ENCODE results near the gene TM4SF4.

The TM4SF4 gene

DNA sequence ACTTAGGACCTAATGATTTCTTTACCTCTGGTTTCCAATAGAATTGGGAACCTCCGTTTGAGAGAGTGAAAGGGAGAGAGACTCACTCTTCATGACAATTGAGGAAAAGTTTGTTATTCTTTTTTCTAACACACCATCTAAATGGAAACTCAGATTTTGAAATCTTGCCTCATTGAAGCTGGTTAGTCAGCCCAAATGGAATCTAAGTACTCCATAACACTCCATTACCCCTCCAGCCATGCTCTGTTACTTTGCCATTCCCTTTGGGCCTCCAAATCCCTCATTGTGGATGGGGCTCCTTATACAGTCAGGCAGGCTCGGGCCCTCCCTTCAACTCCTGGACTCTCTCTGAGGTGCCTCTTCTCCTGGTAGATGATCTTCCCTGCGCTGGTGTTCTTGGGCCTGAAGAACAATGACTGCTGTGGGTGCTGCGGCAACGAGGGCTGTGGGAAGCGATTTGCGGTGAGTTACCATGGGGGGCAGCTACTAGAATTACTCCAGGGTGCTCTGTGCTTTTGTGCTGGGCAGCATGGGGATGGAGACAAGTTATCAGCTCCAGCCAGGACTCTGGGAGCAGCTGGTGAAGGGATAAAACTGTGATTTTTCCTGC, 1.1 kb downstream of the TM4SF4 start:
- H3K4me1 ChIP-seq (ENCODE audit: control insufficient read depth, insufficient read depth, low read length) = no peaks in the 10 kb centered on the region

GRCh38 chr3:149476225-149476624, 1.7 kb downstream of the TM4SF4 start:
- Histone ChIP-seq H3K4me1 (ENCODE audit: control insufficient read depth, insufficient read depth, low read length) (no peaks in the 10 kb centered on the region), H3K27me3 (ENCODE audit: control insufficient read depth, insufficient read depth, low read length) (no peaks in the 10 kb centered on the region), H3K4me3 (ENCODE audit: low read length) (no peak overlapping the region), H3K9ac (ENCODE audit: low read length) (no peak overlapping the region), H3K36me3 (ENCODE audit: control insufficient read depth, insufficient read depth, low read length) (no peaks in the 10 kb centered on the region), H3K27ac (ENCODE audit: low read depth, low read length) (no peak overlapping the region)

More for the DNA sequence above, 1.1 kb downstream of the TM4SF4 start:
- Histone ChIP-seq H3K4me3 (ENCODE audit: low read length) (no peak overlapping the region), H3K36me3 (ENCODE audit: control insufficient read depth, insufficient read depth, low read length) (no peaks in the 10 kb centered on the region), H3K9ac (ENCODE audit: low read length) (no peak overlapping the region), H3K27me3 (ENCODE audit: control insufficient read depth, insufficient read depth, low read length) (no peaks in the 10 kb centered on the region), H3K27ac (ENCODE audit: low read depth, low read length) (no peak overlapping the region)

- no peak overlapping the region for H3K27ac ChIP-seq (ENCODE audit: low read depth, low read length)
- no peak overlapping the region for H3K9ac ChIP-seq (ENCODE audit: low read length)
- H3K4me3 ChIP-seq (ENCODE audit: low read length) = no peak overlapping the region
- no peaks in the 10 kb centered on the region for H3K4me1 ChIP-seq (ENCODE audit: control insufficient read depth, insufficient read depth, low read length)
- no peaks in the 10 kb centered on the region for H3K27me3 ChIP-seq (ENCODE audit: control insufficient read depth, insufficient read depth, low read length)
- no peaks in the 10 kb centered on the region for H3K36me3 ChIP-seq (ENCODE audit: control insufficient read depth, insufficient read depth, low read length)
These were observed 5.3 kb downstream of the TM4SF4 start for GRCh38 chr3:149479621-149480325.

DNA sequence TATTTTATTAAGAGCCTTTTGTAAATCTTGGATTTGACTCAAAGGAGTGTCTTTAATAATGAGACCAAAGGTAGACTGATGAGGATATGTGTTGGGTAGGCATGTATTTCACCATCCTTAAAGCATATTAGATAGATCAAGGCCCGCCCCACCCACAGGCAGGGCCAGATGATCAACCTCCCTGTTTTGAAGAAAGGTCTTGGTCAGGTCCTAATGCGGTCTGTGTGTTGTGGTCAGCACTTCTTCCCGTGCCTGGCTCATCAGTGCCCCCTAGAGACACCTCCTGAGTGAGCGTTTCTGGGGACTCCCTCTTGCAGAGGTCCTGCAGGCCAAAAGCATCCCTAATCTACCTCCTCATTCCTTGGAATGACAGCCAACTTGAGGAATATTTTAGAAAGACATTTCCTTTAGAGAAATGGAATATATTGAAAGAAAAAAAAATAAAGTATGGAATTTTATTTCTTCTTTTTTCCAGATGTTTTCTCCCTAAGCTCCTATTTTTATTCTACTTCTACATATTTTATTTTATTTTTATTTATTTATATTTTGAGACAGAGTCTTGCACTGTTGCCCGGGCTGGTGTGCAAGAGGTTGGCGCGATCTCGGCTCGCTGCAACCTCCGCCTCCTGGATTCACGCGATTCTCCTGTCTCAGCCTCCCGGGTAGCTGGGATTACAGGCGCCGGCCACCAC, 6.0 kb downstream of the TM4SF4 start:
- Histone ChIP-seq H3K36me3 (ENCODE audit: control insufficient read depth, insufficient read depth, low read length) (no peaks in the 10 kb centered on the region), H3K9ac (ENCODE audit: low read length) (no peak overlapping the region), H3K27ac (ENCODE audit: low read depth, low read length) (no peak overlapping the region), H3K4me3 (ENCODE audit: low read length) (no peak overlapping the region), H3K27me3 (ENCODE audit: control insufficient read depth, insufficient read depth, low read length) (no peaks in the 10 kb centered on the region), H3K4me1 (ENCODE audit: control insufficient read depth, insufficient read depth, low read length) (no peaks in the 10 kb centered on the region)

- H3K9ac ChIP-seq (ENCODE audit: low read length) = no peak overlapping the region
- no peaks in the 10 kb centered on the region for H3K4me1 ChIP-seq (ENCODE audit: control insufficient read depth, insufficient read depth, low read length)
- H3K4me3 ChIP-seq (ENCODE audit: low read length) = no peak overlapping the region
- H3K27ac ChIP-seq (ENCODE audit: low read depth, low read length) = no peak overlapping the region
- H3K36me3 ChIP-seq (ENCODE audit: control insufficient read depth, insufficient read depth, low read length) = no peaks in the 10 kb centered on the region
- no peaks in the 10 kb centered on the region for H3K27me3 ChIP-seq (ENCODE audit: control insufficient read depth, insufficient read depth, low read length)
These were observed 6.6 kb downstream of the TM4SF4 start for GRCh38 chr3:149481056-149481455.

DNA sequence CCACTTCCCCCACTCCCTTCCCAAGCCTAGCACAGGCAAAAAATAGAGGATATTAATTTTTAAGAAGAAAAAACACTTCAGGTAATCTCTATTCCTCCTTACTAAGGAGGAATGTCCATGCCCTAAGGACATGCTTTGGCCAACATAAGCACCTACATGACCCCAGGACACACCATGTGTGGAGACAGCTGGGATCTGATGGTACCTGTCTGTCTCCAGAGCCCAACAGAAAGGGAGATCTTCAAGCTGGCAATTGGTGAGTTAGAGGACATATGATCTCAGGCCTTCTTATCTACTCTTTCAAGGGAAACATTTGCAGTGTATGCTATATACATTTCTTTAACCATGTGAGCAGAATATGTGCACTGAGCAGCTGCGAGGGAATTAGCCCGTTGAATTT, 7.0 kb downstream of the TM4SF4 start:
- Histone ChIP-seq H3K9ac (ENCODE audit: low read length) (no peak overlapping the region), H3K4me1 (ENCODE audit: control insufficient read depth, insufficient read depth, low read length) (no peaks in the 10 kb centered on the region)

GRCh38 chr3:149486726-149487125, 12.2 kb downstream of the TM4SF4 start:
- Histone ChIP-seq H3K27ac (ENCODE audit: low read depth, low read length) (no peak overlapping the region), H3K36me3 (ENCODE audit: control insufficient read depth, insufficient read depth, low read length) (no peaks in the 10 kb centered on the region), H3K4me1 (ENCODE audit: control insufficient read depth, insufficient read depth, low read length) (no peaks in the 10 kb centered on the region), H3K27me3 (ENCODE audit: control insufficient read depth, insufficient read depth, low read length) (no peaks in the 10 kb centered on the region), H3K4me3 (ENCODE audit: low read length) (no peak overlapping the region), H3K9ac (ENCODE audit: low read length) (no peak overlapping the region)

More for the DNA sequence above, 7.0 kb downstream of the TM4SF4 start:
- Histone ChIP-seq H3K27ac (ENCODE audit: low read depth, low read length) (no peak overlapping the region), H3K4me3 (ENCODE audit: low read length) (no peak overlapping the region), H3K27me3 (ENCODE audit: control insufficient read depth, insufficient read depth, low read length) (no peaks in the 10 kb centered on the region), H3K36me3 (ENCODE audit: control insufficient read depth, insufficient read depth, low read length) (no peaks in the 10 kb centered on the region)

GRCh38 chr3:149487598-149488197, 13.2 kb downstream of the TM4SF4 start:
- H3K27me3 ChIP-seq (ENCODE audit: control insufficient read depth, insufficient read depth, low read length) = no peaks in the 10 kb centered on the region
- H3K9ac ChIP-seq (ENCODE audit: low read length) = no peak overlapping the region

GRCh38 chr3:149489060-149489690, 14.7 kb downstream of the TM4SF4 start:
- no peak overlapping the region for H3K9ac ChIP-seq (ENCODE audit: low read length)
- no peak overlapping the region for H3K27ac ChIP-seq (ENCODE audit: low read depth, low read length)
- no peaks in the 10 kb centered on the region for H3K36me3 ChIP-seq (ENCODE audit: control insufficient read depth, insufficient read depth, low read length)
- no peak overlapping the region for H3K4me3 ChIP-seq (ENCODE audit: low read length)
- H3K4me1 ChIP-seq (ENCODE audit: control insufficient read depth, insufficient read depth, low read length) = no peaks in the 10 kb centered on the region
- peaks cover 3% of the 10 kb centered on the region for H3K27me3 ChIP-seq (ENCODE audit: control insufficient read depth, insufficient read depth, low read length)

More at GRCh38 chr3:149487598-149488197, 13.2 kb downstream of the TM4SF4 start:
- no peaks in the 10 kb centered on the region for H3K36me3 ChIP-seq (ENCODE audit: control insufficient read depth, insufficient read depth, low read length)
- no peak overlapping the region for H3K4me3 ChIP-seq (ENCODE audit: low read length)
- no peaks in the 10 kb centered on the region for H3K4me1 ChIP-seq (ENCODE audit: control insufficient read depth, insufficient read depth, low read length)
- no peak overlapping the region for H3K27ac ChIP-seq (ENCODE audit: low read depth, low read length)

DNA sequence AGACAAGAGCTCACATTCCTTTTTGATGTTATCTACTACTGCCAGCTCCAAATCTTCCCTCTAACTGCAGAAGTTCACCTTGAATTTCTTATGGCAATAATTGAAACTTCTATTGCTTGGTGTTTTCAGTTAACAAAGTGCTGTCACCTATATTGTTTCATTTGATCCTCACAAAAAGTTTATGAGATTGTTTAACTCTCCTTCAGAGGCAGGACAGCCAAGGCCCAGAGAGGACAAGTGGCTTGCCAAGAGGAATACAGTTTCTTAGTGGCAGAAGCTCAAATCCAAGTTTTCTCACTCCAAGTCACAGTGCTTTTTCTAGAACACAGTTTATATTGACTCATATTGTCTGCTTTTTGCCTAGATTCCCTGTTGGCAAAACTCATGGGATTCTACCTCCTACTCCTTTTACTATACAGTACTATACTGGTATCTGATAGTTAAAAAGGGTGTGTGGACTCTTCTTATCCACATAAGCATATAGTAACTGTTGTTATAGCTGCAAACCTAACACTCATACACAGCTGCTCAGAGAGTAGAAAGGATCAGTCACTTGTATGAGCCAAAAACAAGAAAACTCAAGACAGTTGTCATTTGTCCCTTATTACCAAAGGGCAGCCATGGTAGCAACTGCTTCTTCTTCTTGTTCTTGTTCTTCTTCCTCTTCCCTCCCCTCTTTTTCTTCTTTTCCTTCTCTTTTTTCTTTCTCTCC, 15.9 kb downstream of the TM4SF4 start:
- H3K9ac ChIP-seq (ENCODE audit: low read length) = no peak overlapping the region
- no peaks in the 10 kb centered on the region for H3K36me3 ChIP-seq (ENCODE audit: control insufficient read depth, insufficient read depth, low read length)
- H3K4me3 ChIP-seq (ENCODE audit: low read length) = no peak overlapping the region
- H3K27ac ChIP-seq (ENCODE audit: low read depth, low read length) = no peak overlapping the region
- peaks cover 3% of the 10 kb centered on the region for H3K27me3 ChIP-seq (ENCODE audit: control insufficient read depth, insufficient read depth, low read length)
- H3K4me1 ChIP-seq (ENCODE audit: control insufficient read depth, insufficient read depth, low read length) = no peaks in the 10 kb centered on the region

- Histone ChIP-seq H3K4me1 (ENCODE audit: control insufficient read depth, insufficient read depth, low read length) (no peaks in the 10 kb centered on the region), H3K27me3 (ENCODE audit: control insufficient read depth, insufficient read depth, low read length) (peaks cover 3% of the 10 kb centered on the region), H3K4me3 (ENCODE audit: low read length) (no peak overlapping the region), H3K27ac (ENCODE audit: low read depth, low read length) (no peak overlapping the region), H3K36me3 (ENCODE audit: control insufficient read depth, insufficient read depth, low read length) (no peaks in the 10 kb centered on the region), H3K9ac (ENCODE audit: low read length) (no peak overlapping the region)
These were observed 19.0 kb downstream of the TM4SF4 start for GRCh38 chr3:149493315-149494021.
